Mesendoderm (in vitro differentiated cells): ENCODE results near the gene GFRA1.

Experiments used
- DNase-seq: peaks from one replicate; pipeline ENCODE4 v3.0.0; 2013
- H2AK5ac ChIP-seq: 2 replicates; pipeline ENCODE4 v1.6.1; 2013; ENCODE audit warnings: low read length, inconsistent platforms
- H2BK120ac ChIP-seq: 2 replicates; pipeline ENCODE4 v1.6.1; 2013; ENCODE audit warnings: low read depth, mild to moderate bottlenecking, low read length, moderate library complexity, mixed read lengths
- H2BK15ac ChIP-seq: replicated peaks from 2 replicates; pipeline ENCODE4 v1.6.1; 2013; ENCODE audit warnings: low read depth, mild to moderate bottlenecking, moderate library complexity
- H2BK5ac ChIP-seq: 2 replicates; pipeline ENCODE4 v1.6.1; 2013; ENCODE audit warnings: low read length, inconsistent platforms
- H3K18ac ChIP-seq: 2 replicates; pipeline ENCODE4 v1.6.1; 2013; ENCODE audit warnings: mild to moderate bottlenecking, low read length, mixed read lengths
- H3K23ac ChIP-seq: one replicate; pipeline ENCODE4 v1.6.1; 2013; ENCODE audit warnings: low read length
- H3K27ac ChIP-seq: 2 replicates; pipeline ENCODE4 v1.5.1; 2013; ENCODE audit warnings: low read depth, mild to moderate bottlenecking, inconsistent platforms, low read length, moderate library complexity
- H3K27me3 ChIP-seq: 2 replicates; pipeline ENCODE4 v1.6.1; 2013; ENCODE audit warnings: low read length, control low read depth, mild to moderate bottlenecking, inconsistent platforms; ENCODE audit not compliant: insufficient read depth, poor library complexity
- H3K36me3 ChIP-seq: 2 replicates; pipeline ENCODE4 v1.6.1; 2013; ENCODE audit warnings: low read length, inconsistent platforms; ENCODE audit not compliant: control insufficient read depth, insufficient read depth
- H3K4ac ChIP-seq: one replicate; pipeline ENCODE4 v1.6.1; 2013; ENCODE audit warnings: low read depth, mild to moderate bottlenecking, low read length, moderate library complexity
- H3K4me1 ChIP-seq: 2 replicates; pipeline ENCODE4 v1.6.1; 2013; ENCODE audit warnings: low read depth, low read length, inconsistent platforms; ENCODE audit not compliant: control insufficient read depth
- H3K4me2 ChIP-seq: 2 replicates; pipeline ENCODE4 v1.6.1; 2013; ENCODE audit warnings: low read length
- H3K4me3 ChIP-seq: 2 replicates; pipeline ENCODE4 v1.5.1; 2013; ENCODE audit warnings: mild to moderate bottlenecking, low read length
- H3K56ac ChIP-seq: one replicate; pipeline ENCODE4 v1.6.1; 2013; ENCODE audit warnings: low read length
- H3K79me1 ChIP-seq: 2 replicates; pipeline ENCODE4 v1.6.1; 2013; ENCODE audit warnings: low read length, inconsistent platforms
- H3K79me2 ChIP-seq: 2 replicates; pipeline ENCODE4 v1.6.1; 2013; ENCODE audit warnings: mild to moderate bottlenecking, low read length; ENCODE audit not compliant: control insufficient read depth, insufficient read depth
- H3K9ac ChIP-seq: 2 replicates; pipeline ENCODE4 v1.6.1; 2013; ENCODE audit warnings: low read length, inconsistent platforms
- H4K5ac ChIP-seq: one replicate; pipeline ENCODE4 v1.6.1; 2013; ENCODE audit warnings: low read length
- H4K8ac ChIP-seq: one replicate; pipeline ENCODE4 v1.6.1; 2013; ENCODE audit warnings: low read depth, mild to moderate bottlenecking, control low read depth, low read length, moderate library complexity
- WGBS: extraction: QIAGEN DNeasy Blood & Tissue Kit; methylation state at CpG from one replicate; pipeline ENCODE4 v1.1.7; 2013; ENCODE audit warnings: low lambda C conversion rate, missing lambda C conversion rate; ENCODE audit not compliant: insufficient coverage; ENCODE audit errors: extremely low coverage; 5-methylcytosine and 5-hydroxymethylcytosine counted together

GFRA1 gene

GRCh38 chr10:116253716-116254115 is 19.3 kb downstream of the GFRA1 start:
- WGBS: no CpG with 5 or more reads among the region's 4 CpGs
- Histone ChIP-seq H3K27ac (no peak overlapping the region), H3K36me3 (no peaks in the 10 kb centered on the region), H3K56ac (no peak overlapping the region), H3K9ac (no peak overlapping the region), H3K79me2 (no peaks in the 10 kb centered on the region), H3K27me3 (no peaks in the 10 kb centered on the region), H3K18ac (no peak overlapping the region), H3K4ac (no peak overlapping the region), H2BK15ac (no peak overlapping the region), H3K4me1 (no peaks in the 10 kb centered on the region), H3K4me2 (no peak overlapping the region), H2AK5ac (no peak overlapping the region), H2BK120ac (no peak overlapping the region), H4K5ac (no peak overlapping the region), H4K8ac (no peak overlapping the region), H3K79me1 (no peaks in the 10 kb centered on the region), H3K4me3 (no peak overlapping the region), H2BK5ac (no peak overlapping the region), H3K23ac (no peak overlapping the region)
- no peak for DNase-seq

GRCh38 chr10:116251602-116252395 is 21.2 kb downstream of the GFRA1 start:
- H2BK15ac ChIP-seq: no peak overlapping the region
- H3K36me3 ChIP-seq: no peaks in the 10 kb centered on the region
- H2AK5ac ChIP-seq: no peak overlapping the region
- WGBS: no CpG with 5 or more reads among the region's 12 CpGs
- H3K4me1 ChIP-seq: no peaks in the 10 kb centered on the region
- no peaks in the 10 kb centered on the region for H3K79me1 ChIP-seq
- H3K18ac ChIP-seq: no peak overlapping the region
- H3K27ac ChIP-seq: no peak overlapping the region
- no peak overlapping the region for H2BK5ac ChIP-seq
- no peak overlapping the region for H3K23ac ChIP-seq
- H3K79me2 ChIP-seq: no peaks in the 10 kb centered on the region
- H3K9ac ChIP-seq: no peak overlapping the region
- no peak overlapping the region for H4K5ac ChIP-seq
- H3K4ac ChIP-seq: no peak overlapping the region
- H3K4me2 ChIP-seq: no peak overlapping the region
- no peak overlapping the region for H4K8ac ChIP-seq
- no peak for DNase-seq
- no peaks in the 10 kb centered on the region for H3K27me3 ChIP-seq
- H3K56ac ChIP-seq: no peak overlapping the region
- H3K4me3 ChIP-seq: no peak overlapping the region
- no peak overlapping the region for H2BK120ac ChIP-seq

- H3K79me2 ChIP-seq: no peaks in the 10 kb centered on the region
- H3K4me3 ChIP-seq: no peak overlapping the region
- no peak overlapping the region for H2BK15ac ChIP-seq
- H3K79me1 ChIP-seq: no peaks in the 10 kb centered on the region
- no peak overlapping the region for H2BK120ac ChIP-seq
- H3K4me2 ChIP-seq: no peak overlapping the region
- no peak overlapping the region for H4K5ac ChIP-seq
- H3K9ac ChIP-seq: no peak overlapping the region
- no peak overlapping the region for H3K56ac ChIP-seq
- H3K4me1 ChIP-seq: no peaks in the 10 kb centered on the region
- H3K27me3 ChIP-seq: no peaks in the 10 kb centered on the region
- no peak overlapping the region for H2BK5ac ChIP-seq
- H3K36me3 ChIP-seq: no peaks in the 10 kb centered on the region
- no peak overlapping the region for H3K18ac ChIP-seq
- H3K27ac ChIP-seq: no peak overlapping the region
- no peak overlapping the region for H4K8ac ChIP-seq
- no peak overlapping the region for H3K23ac ChIP-seq
- H2AK5ac ChIP-seq: no peak overlapping the region
- DNase-seq: no peak
- no peak overlapping the region for H3K4ac ChIP-seq
Measured at GRCh38 chr10:116247691-116248090, 25.3 kb downstream of the GFRA1 start.

GRCh38 chr10:116246263-116246662 is 26.7 kb downstream of the GFRA1 start:
- no peak for DNase-seq
- Histone ChIP-seq H3K4me1 (no peaks in the 10 kb centered on the region), H3K27ac (no peak overlapping the region), H2BK15ac (no peak overlapping the region), H3K9ac (no peak overlapping the region), H3K36me3 (no peaks in the 10 kb centered on the region), H3K4me2 (no peak overlapping the region), H3K27me3 (no peaks in the 10 kb centered on the region), H3K56ac (no peak overlapping the region), H4K5ac (no peak overlapping the region), H3K79me2 (no peaks in the 10 kb centered on the region), H3K79me1 (no peaks in the 10 kb centered on the region), H3K18ac (no peak overlapping the region), H3K4me3 (no peak overlapping the region), H2BK120ac (no peak overlapping the region), H4K8ac (no peak overlapping the region), H2AK5ac (no peak overlapping the region), H3K23ac (no peak overlapping the region), H3K4ac (no peak overlapping the region), H2BK5ac (no peak overlapping the region)
- no CpG with 5 or more reads among the region's 9 CpGs for WGBS

DNA sequence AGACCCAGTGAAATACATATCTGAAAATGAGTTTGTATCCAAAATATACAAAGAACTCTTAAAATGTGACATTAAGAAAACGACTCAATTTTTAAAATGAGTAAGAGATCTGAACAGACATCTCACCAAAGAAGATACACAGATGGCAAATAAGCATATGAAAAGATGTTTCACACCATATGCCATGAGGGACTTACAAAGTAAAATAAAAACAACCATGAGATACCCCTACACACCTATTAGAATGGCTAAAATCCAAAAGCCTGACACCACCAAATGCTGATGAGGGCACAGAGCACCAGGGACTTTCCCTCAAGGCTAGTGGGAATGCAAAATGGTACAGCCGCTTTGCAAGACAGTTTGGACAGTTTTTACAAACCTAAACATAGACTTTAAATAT is 27.9 kb downstream of the GFRA1 start:
- Histone ChIP-seq H3K4me2 (no peak overlapping the region), H3K18ac (no peak overlapping the region), H2BK120ac (no peak overlapping the region), H3K4ac (no peak overlapping the region), H3K23ac (no peak overlapping the region), H3K27ac (no peak overlapping the region), H3K56ac (no peak overlapping the region), H3K36me3 (no peaks in the 10 kb centered on the region), H2BK15ac (no peak overlapping the region), H2AK5ac (no peak overlapping the region), H4K5ac (no peak overlapping the region), H3K27me3 (no peaks in the 10 kb centered on the region), H3K9ac (no peak overlapping the region), H3K79me1 (no peaks in the 10 kb centered on the region), H2BK5ac (no peak overlapping the region), H3K4me3 (no peak overlapping the region), H3K4me1 (no peaks in the 10 kb centered on the region), H4K8ac (no peak overlapping the region), H3K79me2 (no peaks in the 10 kb centered on the region)
- DNase-seq: no peak
- no CpG with 5 or more reads among the region's 2 CpGs for WGBS
